GM12873 (cell line): ENCODE measurements around the gene PLCL2.

Source experiments
- CTCF ChIP-seq: IDR thresholded peaks from 2 replicates; pipeline ENCODE4 v1.5.1; 2012; ENCODE audit warnings: low read depth, mild to moderate bottlenecking, moderate library complexity, low read length, control low read depth; ENCODE audit not compliant: insufficient read depth; ENCODE audit errors: missing control alignments

The PLCL2 gene

GRCh38 chr3:16866571-16866970 is 18.2 kb upstream of the PLCL2 start:
- TF ChIP-seq CTCF = no peak

- TF ChIP-seq CTCF = no peak
These were observed 16.2 kb upstream of the PLCL2 start for GRCh38 chr3:16868513-16868912.

- TF ChIP-seq CTCF = no peak
These were observed 15.3 kb upstream of the PLCL2 start for GRCh38 chr3:16869261-16870005.

GRCh38 chr3:16871915-16872842 is 12.6 kb upstream of the PLCL2 start:
- peak; percentile 15 for TF ChIP-seq CTCF

GRCh38 chr3:16873872-16874271 is 10.9 kb upstream of the PLCL2 start:
- TF ChIP-seq CTCF = no peak

GRCh38 chr3:16875876-16876550 is 8.7 kb upstream of the PLCL2 start:
- TF ChIP-seq CTCF = no peak

GRCh38 chr3:16877505-16877904 is 7.2 kb upstream of the PLCL2 start:
- TF ChIP-seq CTCF = no peak
